ENCODE data around the gene AGBL3.
A peak's percentile ranks its signal among the peaks of the same experiment; 100 is the strongest.

The AGBL3 gene

GRCh38 chr7:134986363-134987251 lies at the start of gene AGBL3:
AGBL3 (plus strand) TSS chr7:134986508; CDS start chr7:134987934, 1,426 bp downstream.
- POLR2A ChIA-PET: interaction anchor here (0.7 to 3.1 kb wide), 32 partner anchors 9 to 554 kb away, joined by 3 to 16 read pairs (median 4); partner anchors contain the start of genes AKR1B15, BPGM, CYREN and WDR91
- TF ChIP-seq ELF4 (IDR thresholded peaks at IDR 0.05) (peak; percentile 51; the same call in 1 of the 2 replicates), PKNOX1 (IDR thresholded peaks at IDR 0.05) (no peak), HDGF (IDR thresholded peaks at IDR 0.05; ENCODE audit: borderline replicate concordance) (no peak), BHLHE40 (IDR thresholded peaks at IDR 0.05; ENCODE audit: borderline replicate concordance) (no peak), FOXK2 (IDR thresholded peaks at IDR 0.05) (no peak), L3MBTL2 (conservative IDR thresholded peaks at IDR 0.05) (peak; percentile 99), NFRKB (IDR thresholded peaks at IDR 0.05) (no peak), SUZ12 (IDR thresholded peaks at IDR 0.05) (no peak), TARDBP (IDR thresholded peaks at IDR 0.05) (no peak)
- CTCF ChIA-PET: interaction anchor here (0.7 to 1.5 kb wide), 5 partner anchors 9 to 219 kb away, joined by 3 to 4 read pairs (median 3); partner anchors contain the start of gene CYREN
- DNase-seq (ENCODE audit: extremely low spot score): peak; percentile 99

- CTCF ChIA-PET: no interaction called here
- DNase-seq (ENCODE audit: extremely low spot score): no peak
- POLR2A ChIA-PET: no interaction called here
- no peak for TF ChIP-seq NFRKB (IDR thresholded peaks at IDR 0.05)
- TF ChIP-seq SUZ12 (IDR thresholded peaks at IDR 0.05): no peak
- TF ChIP-seq CTBP1 (IDR thresholded peaks at IDR 0.05; ENCODE audit: borderline replicate concordance): no peak
- no peak for TF ChIP-seq ZNF384 (IDR thresholded peaks at IDR 0.05)
- TF ChIP-seq FOXA1 (IDR thresholded peaks at IDR 0.05): no peak
- no peak for TF ChIP-seq L3MBTL2 (conservative IDR thresholded peaks at IDR 0.05)
These were observed 49.3 kb upstream of the AGBL3 start for GRCh38 chr7:134936893-134937510.

GRCh38 chr7:134938141-134938540 lies 48.2 kb upstream of the AGBL3 start:
- POLR2A ChIA-PET: no interaction called here
- DNase-seq (ENCODE audit: extremely low spot score): no peak
- TF ChIP-seq FOXM1 (IDR thresholded peaks at IDR 0.05; ENCODE audit: borderline replicate concordance) (no peak), CTBP1 (IDR thresholded peaks at IDR 0.05; ENCODE audit: borderline replicate concordance) (no peak), BHLHE40 (IDR thresholded peaks at IDR 0.05; ENCODE audit: borderline replicate concordance) (no peak), FOXA1 (IDR thresholded peaks at IDR 0.05) (no peak), ZNF384 (IDR thresholded peaks at IDR 0.05) (no peak), L3MBTL2 (conservative IDR thresholded peaks at IDR 0.05) (no peak), SP1 (IDR thresholded peaks at IDR 0.05) (no peak), PKNOX1 (IDR thresholded peaks at IDR 0.05) (no peak), HDGF (IDR thresholded peaks at IDR 0.05; ENCODE audit: borderline replicate concordance) (no peak), NFRKB (IDR thresholded peaks at IDR 0.05) (no peak), ARNT (IDR thresholded peaks at IDR 0.05) (no peak), TARDBP (IDR thresholded peaks at IDR 0.05) (no peak), SUZ12 (IDR thresholded peaks at IDR 0.05) (no peak), ELF4 (IDR thresholded peaks at IDR 0.05) (no peak), FOXK2 (IDR thresholded peaks at IDR 0.05) (no peak), LEF1 (IDR thresholded peaks at IDR 0.05; ENCODE audit: borderline replicate concordance) (no peak)
- CTCF ChIA-PET: no interaction called here

GRCh38 chr7:134939136-134939535 lies 47.2 kb upstream of the AGBL3 start:
- ChIA-PET CTCF (interaction anchor here (0.6 kb wide), 1 partner anchor 23 kb away, joined by 3 read pairs; no protein-coding TSS in a partner anchor), POLR2A (no interaction called here)
- DNase-seq (ENCODE audit: extremely low spot score): no peak
- no peak for TF ChIP-seq L3MBTL2 (conservative IDR thresholded peaks at IDR 0.05)
- TF ChIP-seq TARDBP (IDR thresholded peaks at IDR 0.05): no peak
- TF ChIP-seq BHLHE40 (IDR thresholded peaks at IDR 0.05; ENCODE audit: borderline replicate concordance): no peak
- no peak for TF ChIP-seq FOXA1 (IDR thresholded peaks at IDR 0.05)
- no peak for TF ChIP-seq CTBP1 (IDR thresholded peaks at IDR 0.05; ENCODE audit: borderline replicate concordance)
- TF ChIP-seq LEF1 (IDR thresholded peaks at IDR 0.05; ENCODE audit: borderline replicate concordance): no peak
- no peak for TF ChIP-seq ARNT (IDR thresholded peaks at IDR 0.05)
- no peak for TF ChIP-seq SP1 (IDR thresholded peaks at IDR 0.05)
- TF ChIP-seq SUZ12 (IDR thresholded peaks at IDR 0.05): no peak
- TF ChIP-seq ZNF384 (IDR thresholded peaks at IDR 0.05): no peak
- no peak for TF ChIP-seq FOXM1 (IDR thresholded peaks at IDR 0.05; ENCODE audit: borderline replicate concordance)
- TF ChIP-seq HDGF (IDR thresholded peaks at IDR 0.05; ENCODE audit: borderline replicate concordance): no peak
- no peak for TF ChIP-seq FOXK2 (IDR thresholded peaks at IDR 0.05)
- no peak for TF ChIP-seq NFRKB (IDR thresholded peaks at IDR 0.05)

GRCh38 chr7:134940729-134941128 lies 45.6 kb upstream of the AGBL3 start:
- TF ChIP-seq FOXK2 (IDR thresholded peaks at IDR 0.05) (no peak), BHLHE40 (IDR thresholded peaks at IDR 0.05; ENCODE audit: borderline replicate concordance) (no peak), SP1 (IDR thresholded peaks at IDR 0.05) (no peak), LEF1 (IDR thresholded peaks at IDR 0.05; ENCODE audit: borderline replicate concordance) (no peak), TARDBP (IDR thresholded peaks at IDR 0.05) (no peak), CTBP1 (IDR thresholded peaks at IDR 0.05; ENCODE audit: borderline replicate concordance) (no peak), ZNF384 (IDR thresholded peaks at IDR 0.05) (no peak), ELF4 (IDR thresholded peaks at IDR 0.05) (no peak), PKNOX1 (IDR thresholded peaks at IDR 0.05) (no peak), HDGF (IDR thresholded peaks at IDR 0.05; ENCODE audit: borderline replicate concordance) (no peak), SUZ12 (IDR thresholded peaks at IDR 0.05) (no peak), L3MBTL2 (conservative IDR thresholded peaks at IDR 0.05) (no peak), FOXA1 (IDR thresholded peaks at IDR 0.05) (no peak), NFRKB (IDR thresholded peaks at IDR 0.05) (no peak), ARNT (IDR thresholded peaks at IDR 0.05) (no peak), FOXM1 (IDR thresholded peaks at IDR 0.05; ENCODE audit: borderline replicate concordance) (no peak)
- ChIA-PET POLR2A (interaction anchor here (1.2 kb wide), 1 partner anchor 45 kb away, joined by 3 read pairs; the partner anchor contains the start of gene AGBL3), CTCF (interaction anchor here (0.6 kb wide), 1 partner anchor 11 kb away, joined by 3 read pairs; no protein-coding TSS in a partner anchor)
- no peak for DNase-seq (ENCODE audit: extremely low spot score)

Data from HEK293T (cell line).